DND-41 (cell line): ENCODE data around the gene PHTF1.

Source experiments
- CTCF ChIP-seq: IDR thresholded peaks from 2 replicates; pipeline ENCODE4 v1.5.1; 2012; ENCODE audit warnings: borderline replicate concordance, low read length, moderate library complexity, mild to moderate bottlenecking; ENCODE audit not compliant: poor library complexity, severe bottlenecking; ENCODE audit errors: extremely low read depth
- EZH2 ChIP-seq: IDR thresholded peaks from 3 replicates; pipeline ENCODE4 v1.6.1; 2012; ENCODE audit warnings: borderline replicate concordance, low read depth, mild to moderate bottlenecking, moderate library complexity, low read length, inconsistent platforms; ENCODE audit not compliant: severe bottlenecking

GRCh38 chr1:113678159-113678469 is 81.2 kb downstream of the PHTF1 start:
- TF ChIP-seq CTCF (no peak), EZH2 (no peak)
